ENCODE results near the gene ATP2C2. TPM values are rescaled to one million over a fixed set of nuclear protein-coding genes. Genes with fewer than 3 reads are reported as not detected.

ATP2C2 gene
- total RNA-seq, 3 donors from 2014 or later: not detected

DNA sequence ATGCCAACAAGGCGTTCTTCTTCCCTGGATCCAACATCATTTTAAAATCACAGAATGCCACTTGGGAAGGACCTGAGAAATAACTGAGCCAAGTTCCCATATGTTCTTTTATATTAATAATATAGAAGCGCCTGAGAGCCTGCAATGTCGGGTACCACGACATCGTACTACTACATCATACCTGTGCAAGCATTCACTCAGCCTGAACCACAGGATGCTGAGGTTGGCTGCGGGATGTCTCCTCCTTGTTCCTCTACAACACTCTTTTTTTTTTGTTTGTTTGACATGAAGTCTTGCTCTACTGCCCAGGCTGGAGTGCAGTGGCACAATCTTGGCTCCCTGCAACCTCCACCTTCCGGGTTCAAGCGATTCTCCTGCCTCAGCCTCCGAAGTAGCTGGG is 2.1 kb upstream of the ATP2C2 start:
- H3K27me3 Mint-ChIP-seq (ENCODE audit: low read depth): peaks cover 43% of the 10 kb centered on the region
- no peak for DNase-seq
- H3K9me3 Mint-ChIP-seq: no peaks in the 10 kb centered on the region
- no peak overlapping the region for H3K4me3 Mint-ChIP-seq
- H3K36me3 Mint-ChIP-seq (ENCODE audit: insufficient read depth): no peaks in the 10 kb centered on the region
- H3K4me1 Mint-ChIP-seq (ENCODE audit: low read depth): peaks cover 14% of the 10 kb centered on the region
- no peak for ATAC-seq

DNA sequence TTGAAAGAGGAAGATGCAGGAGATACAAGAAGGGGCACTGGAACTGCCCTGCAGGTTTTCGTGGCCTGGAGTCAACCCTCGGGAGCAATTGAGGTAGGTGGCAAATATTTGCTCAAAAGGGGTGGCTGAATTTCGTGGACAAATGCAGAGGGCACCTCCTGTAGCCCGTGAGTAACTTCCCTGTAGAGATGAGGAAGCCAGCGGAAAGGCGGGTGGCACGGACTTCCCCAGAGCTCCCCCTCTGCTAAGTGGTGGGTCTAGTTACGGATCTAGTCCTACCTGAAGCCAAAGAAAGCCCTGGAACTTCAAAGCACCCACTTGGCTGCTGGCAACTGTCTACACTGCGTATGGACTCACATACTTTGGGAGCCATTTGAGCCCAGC is 1.0 kb upstream of the ATP2C2 start:
- Mint-ChIP-seq H3K36me3 (ENCODE audit: insufficient read depth) (no peaks in the 10 kb centered on the region), H3K4me3 (no peak overlapping the region), H3K9me3 (no peaks in the 10 kb centered on the region), H3K27me3 (ENCODE audit: low read depth) (peaks cover 52% of the 10 kb centered on the region), H3K4me1 (ENCODE audit: low read depth) (peaks cover 14% of the 10 kb centered on the region)
- DNase-seq (no peak), ATAC-seq (no peak)

DNA sequence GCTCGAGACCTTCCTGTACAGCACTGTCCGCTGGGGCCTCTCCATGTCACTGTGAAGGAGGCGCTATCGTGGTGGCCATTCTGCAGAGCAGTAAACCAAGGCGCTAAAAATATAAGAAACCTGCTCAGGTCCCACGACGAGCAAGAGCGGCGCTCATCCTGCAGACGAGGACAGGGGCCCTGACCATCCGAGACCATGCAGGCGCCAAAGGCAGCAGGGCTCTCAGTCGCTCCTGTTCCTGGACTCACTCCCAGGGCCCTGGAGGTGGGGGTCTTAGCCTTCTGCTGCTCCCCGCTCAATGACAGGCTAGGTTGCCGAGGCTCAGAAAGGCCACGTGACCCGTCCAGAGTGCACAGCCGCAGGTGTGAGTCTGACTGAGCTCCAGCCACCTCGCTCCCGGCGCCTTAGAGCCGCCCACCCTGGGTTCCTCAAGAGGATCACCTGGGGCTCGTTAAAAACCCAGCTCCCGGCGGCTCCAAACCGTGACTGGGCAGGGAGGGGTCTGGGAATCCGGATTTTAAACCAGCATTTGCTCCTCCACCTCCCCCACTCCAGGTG is 509 bp upstream of the ATP2C2 start:
- Mint-ChIP-seq H3K36me3 (ENCODE audit: insufficient read depth) (no peaks in the 10 kb centered on the region), H3K27me3 (ENCODE audit: low read depth) (peaks cover 52% of the 10 kb centered on the region), H3K9me3 (no peaks in the 10 kb centered on the region), H3K4me3 (no peak overlapping the region), H3K4me1 (ENCODE audit: low read depth) (peaks cover 14% of the 10 kb centered on the region)
- ATAC-seq (no peak), DNase-seq (no peak)

DNA sequence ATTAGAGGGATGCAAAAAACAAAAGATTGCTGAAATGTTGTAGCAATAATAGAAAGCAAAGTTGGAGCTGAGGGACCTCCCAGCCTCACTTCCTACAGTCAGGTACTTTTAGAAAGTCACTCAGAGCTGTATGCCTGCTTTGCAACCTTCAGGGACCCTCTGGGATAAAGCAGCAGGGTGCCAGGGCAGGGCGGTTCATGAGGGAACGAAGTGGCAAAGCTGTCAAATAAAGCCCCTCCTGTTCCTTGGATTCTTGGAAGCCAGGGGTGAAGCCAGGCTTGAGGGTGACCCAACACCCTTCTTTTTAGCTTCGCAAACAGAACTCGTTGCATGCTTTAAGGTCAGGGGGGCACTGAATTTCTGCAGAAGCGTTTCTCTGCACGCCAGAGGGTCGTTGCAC is 767 bp downstream of the ATP2C2 start:
- H3K36me3 Mint-ChIP-seq (ENCODE audit: insufficient read depth): no peaks in the 10 kb centered on the region
- H3K27me3 Mint-ChIP-seq (ENCODE audit: low read depth): peaks cover 54% of the 10 kb centered on the region
- no peak overlapping the region for H3K4me3 Mint-ChIP-seq
- ATAC-seq (no peak), DNase-seq (no peak)
- peaks cover 14% of the 10 kb centered on the region for H3K4me1 Mint-ChIP-seq (ENCODE audit: low read depth)
- H3K9me3 Mint-ChIP-seq: no peaks in the 10 kb centered on the region

DNA sequence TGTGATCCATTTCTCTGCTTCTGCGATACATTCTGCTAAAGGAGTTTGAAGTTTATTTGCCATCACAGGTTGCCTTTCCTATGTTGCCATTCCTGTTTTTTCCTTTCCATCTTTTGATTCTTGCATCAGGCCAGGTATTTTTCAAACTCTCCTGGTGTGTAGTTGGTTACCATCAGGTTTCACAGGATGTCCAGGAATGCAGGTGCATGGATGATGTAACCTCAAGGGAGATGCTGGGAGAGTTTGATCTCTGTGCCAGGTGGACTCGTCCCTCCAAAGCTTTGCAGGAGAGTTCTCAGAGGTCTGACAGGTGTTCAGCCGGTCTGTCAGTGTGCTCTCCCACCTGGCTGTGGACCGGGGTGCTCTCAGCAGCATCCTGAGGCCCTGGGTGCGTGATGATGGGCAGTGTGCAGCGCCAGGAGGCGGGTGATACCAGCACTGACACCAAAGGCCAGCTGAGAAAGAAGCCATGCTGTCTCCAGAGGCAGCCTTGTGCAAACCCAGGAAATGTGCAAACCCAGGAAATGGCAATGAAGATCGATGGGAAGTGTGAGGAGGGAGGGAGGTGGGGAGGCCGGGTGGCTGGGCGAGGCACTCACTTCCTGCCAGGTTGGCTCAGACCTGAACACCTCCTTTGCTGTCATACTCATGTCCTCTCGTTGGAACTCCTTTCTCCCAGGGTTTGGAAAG is 1.7 kb downstream of the ATP2C2 start:
- no peak for DNase-seq
- H3K4me3 Mint-ChIP-seq: no peak overlapping the region
- H3K4me1 Mint-ChIP-seq (ENCODE audit: low read depth): peaks cover 14% of the 10 kb centered on the region
- ATAC-seq: no peak
- peaks cover 54% of the 10 kb centered on the region for H3K27me3 Mint-ChIP-seq (ENCODE audit: low read depth)
- H3K9me3 Mint-ChIP-seq: no peaks in the 10 kb centered on the region
- H3K36me3 Mint-ChIP-seq (ENCODE audit: insufficient read depth): no peaks in the 10 kb centered on the region

DNA sequence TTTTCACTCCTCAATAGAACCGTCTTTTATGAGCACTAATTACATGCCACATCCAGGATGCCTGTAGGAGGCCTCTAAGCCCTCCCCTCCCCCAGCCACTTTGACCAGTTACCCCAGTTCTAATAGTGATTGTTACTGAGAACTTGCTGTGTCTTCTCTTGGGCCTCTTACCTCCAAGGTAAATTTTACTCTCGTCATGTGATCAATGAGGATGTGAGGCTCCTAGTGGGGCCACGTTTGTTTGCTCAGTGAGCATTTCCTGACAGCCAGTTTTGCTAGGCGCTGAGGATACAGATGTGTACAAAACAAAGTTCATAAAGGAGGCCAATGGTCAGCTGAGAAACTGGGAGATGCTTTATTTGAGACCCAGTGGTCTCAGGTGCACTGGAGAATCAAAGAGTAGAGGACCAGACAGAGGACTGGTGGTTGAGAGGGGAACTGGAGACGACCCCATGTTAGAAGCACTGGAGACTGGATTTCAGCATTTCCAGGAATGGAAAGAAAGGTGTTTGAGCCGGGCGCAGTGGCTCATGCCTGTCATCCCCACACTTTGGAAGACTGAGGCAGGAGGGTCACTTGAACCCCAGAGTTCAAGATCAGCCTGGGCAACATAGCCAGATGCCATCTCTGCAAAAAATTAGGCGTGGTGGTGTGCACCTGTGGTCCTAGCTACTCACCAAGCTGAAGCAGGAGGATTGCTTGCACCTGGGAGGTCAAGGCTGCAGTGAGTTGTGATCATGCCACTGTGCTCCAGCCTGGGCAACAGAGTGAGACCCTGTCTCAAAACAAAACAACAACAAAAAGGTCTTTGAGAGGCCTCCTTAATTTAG is 2.6 kb downstream of the ATP2C2 start:
- Mint-ChIP-seq H3K36me3 (ENCODE audit: insufficient read depth) (no peaks in the 10 kb centered on the region), H3K4me1 (ENCODE audit: low read depth) (peaks cover 14% of the 10 kb centered on the region), H3K9me3 (no peaks in the 10 kb centered on the region), H3K4me3 (no peak overlapping the region), H3K27me3 (ENCODE audit: low read depth) (peaks cover 59% of the 10 kb centered on the region)
- ATAC-seq: no peak
- no peak for DNase-seq

DNA sequence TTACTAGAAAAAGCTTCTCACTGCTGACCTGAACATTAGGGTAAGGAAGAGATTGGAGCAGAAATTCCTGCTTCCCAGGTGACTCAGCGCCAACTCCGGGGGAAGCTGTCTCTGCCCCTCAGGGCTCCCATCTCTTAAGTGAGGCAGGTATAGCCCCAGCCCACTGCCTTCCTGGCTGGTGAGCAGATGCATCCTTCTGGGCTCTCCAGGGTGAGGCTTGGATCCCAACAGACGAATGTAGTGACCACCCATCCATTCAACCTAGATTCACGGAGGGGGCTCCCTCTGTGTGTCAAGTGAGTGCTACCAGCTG is 3.2 kb downstream of the ATP2C2 start:
- Mint-ChIP-seq H3K27me3 (ENCODE audit: low read depth) (peaks cover 61% of the 10 kb centered on the region), H3K4me3 (no peak overlapping the region), H3K9me3 (no peaks in the 10 kb centered on the region), H3K36me3 (ENCODE audit: insufficient read depth) (no peaks in the 10 kb centered on the region), H3K4me1 (ENCODE audit: low read depth) (peaks cover 14% of the 10 kb centered on the region)
- DNase-seq: no peak
- ATAC-seq: no peak

DNA sequence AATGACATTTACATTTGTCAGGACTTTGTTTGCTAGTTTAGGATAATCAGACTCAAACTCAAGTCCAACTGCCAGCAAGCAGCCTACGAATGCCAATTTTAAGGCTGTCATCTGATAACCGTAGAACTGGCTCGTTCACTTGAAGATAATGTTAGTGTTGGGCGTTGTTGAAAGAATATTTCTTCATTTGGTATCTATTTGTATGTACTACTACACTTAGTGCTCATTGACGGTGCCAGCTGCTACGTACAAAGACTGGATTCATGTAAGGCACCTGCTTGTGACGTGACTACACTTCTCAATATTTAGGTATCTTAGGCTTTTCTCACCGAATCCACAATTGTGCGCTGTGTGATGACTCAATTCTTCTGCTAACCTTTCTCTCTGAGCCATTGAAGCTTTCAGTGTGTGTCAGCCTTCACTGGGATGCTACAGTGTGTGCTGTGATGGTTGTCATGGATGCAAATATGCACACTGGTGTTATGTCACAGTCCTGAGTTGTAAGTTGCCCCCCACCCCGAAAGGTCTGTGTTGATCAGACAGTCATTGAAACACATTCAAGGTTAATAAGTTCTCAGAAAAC is 5.7 kb downstream of the ATP2C2 start:
- Mint-ChIP-seq H3K36me3 (ENCODE audit: insufficient read depth) (no peaks in the 10 kb centered on the region), H3K9me3 (no peaks in the 10 kb centered on the region), H3K4me1 (ENCODE audit: low read depth) (peaks cover 7% of the 10 kb centered on the region), H3K4me3 (no peak overlapping the region), H3K27me3 (ENCODE audit: low read depth) (peaks cover 42% of the 10 kb centered on the region)
- no peak for ATAC-seq
- DNase-seq: no peak

DNA sequence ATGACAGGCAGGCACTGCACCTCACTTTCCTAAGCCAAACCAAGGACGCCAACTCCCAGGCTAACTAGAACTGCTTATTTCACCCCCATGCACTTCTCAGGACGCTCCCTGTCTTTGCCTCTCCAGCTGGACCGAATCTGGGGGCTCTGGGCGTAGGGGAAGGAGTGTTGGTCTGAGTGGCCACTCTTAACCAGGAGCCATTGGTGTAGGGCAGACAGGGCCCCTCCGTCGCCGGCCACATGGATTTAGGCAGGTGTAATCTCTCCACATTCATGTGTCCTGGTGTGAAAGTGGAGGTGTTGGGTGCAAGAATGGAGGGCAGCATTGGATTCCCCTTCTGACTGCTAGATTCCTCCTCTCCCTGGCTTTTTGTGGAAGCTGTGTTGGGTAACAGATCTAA is 9.8 kb downstream of the ATP2C2 start:
- H3K4me3 Mint-ChIP-seq: no peak overlapping the region
- no peaks in the 10 kb centered on the region for H3K36me3 Mint-ChIP-seq (ENCODE audit: insufficient read depth)
- H3K27me3 Mint-ChIP-seq (ENCODE audit: low read depth): peaks cover 15% of the 10 kb centered on the region
- DNase-seq: no peak
- no peaks in the 10 kb centered on the region for H3K9me3 Mint-ChIP-seq
- H3K4me1 Mint-ChIP-seq (ENCODE audit: low read depth): peaks cover 9% of the 10 kb centered on the region
- no peak for ATAC-seq

DNA sequence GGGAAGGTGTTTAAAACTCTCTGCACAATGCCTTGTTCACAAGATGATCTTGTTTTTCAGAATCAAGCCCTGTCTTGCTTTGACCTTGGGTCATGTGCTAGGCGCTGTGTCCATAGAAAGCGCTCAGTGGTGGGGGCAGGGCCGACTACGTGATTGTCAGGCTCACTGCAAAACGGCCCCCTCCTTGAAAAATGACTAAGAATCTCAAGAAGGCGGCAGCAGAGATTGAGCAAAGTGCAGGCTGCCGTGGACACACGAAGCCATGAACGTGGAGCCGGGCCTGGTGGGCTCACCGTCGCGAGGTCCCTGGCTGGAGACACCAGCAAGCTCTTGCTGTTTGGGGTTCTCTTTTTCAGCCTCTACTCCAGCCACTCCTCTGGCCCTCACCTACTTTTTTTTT is 10.2 kb downstream of the ATP2C2 start:
- DNase-seq (no peak), ATAC-seq (no peak)
- H3K4me1 Mint-ChIP-seq (ENCODE audit: low read depth): peaks cover 9% of the 10 kb centered on the region
- no peaks in the 10 kb centered on the region for H3K36me3 Mint-ChIP-seq (ENCODE audit: insufficient read depth)
- H3K9me3 Mint-ChIP-seq: no peaks in the 10 kb centered on the region
- H3K27me3 Mint-ChIP-seq (ENCODE audit: low read depth): peaks cover 12% of the 10 kb centered on the region
- H3K4me3 Mint-ChIP-seq: no peak overlapping the region

DNA sequence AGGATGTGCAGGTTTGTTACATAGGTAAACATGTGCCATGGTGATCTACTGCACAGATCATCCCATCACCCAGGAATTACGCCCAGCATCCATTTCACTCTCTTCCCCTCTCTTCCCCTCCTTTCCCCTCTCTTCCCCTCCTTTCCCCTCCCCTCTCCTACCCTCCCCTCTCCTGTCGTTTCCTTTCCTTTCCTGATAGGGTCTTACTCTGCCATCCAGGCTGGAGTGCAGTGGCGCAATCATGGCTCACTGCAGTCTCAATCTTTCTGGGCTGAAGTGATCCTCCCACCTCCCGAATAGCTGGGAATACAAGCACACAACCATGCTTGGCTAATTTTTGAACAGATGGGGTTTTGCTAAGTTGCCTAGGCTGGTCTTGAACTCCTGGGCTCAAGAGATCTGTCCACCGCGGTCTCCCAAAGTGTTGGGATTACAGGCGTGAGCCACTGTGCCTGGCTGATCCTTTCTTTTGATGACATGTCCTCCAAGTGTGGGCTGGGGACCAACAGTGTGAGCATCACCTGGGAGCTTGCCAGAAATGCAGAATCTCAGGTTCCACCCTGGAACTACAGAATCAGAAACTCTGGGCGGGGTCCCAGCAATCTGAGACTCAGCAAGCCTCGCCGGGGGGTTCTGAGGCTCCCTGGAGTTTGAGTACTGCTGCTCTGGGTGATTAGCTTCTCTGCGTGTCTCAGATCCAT is 10.8 kb downstream of the ATP2C2 start:
- Mint-ChIP-seq H3K4me1 (ENCODE audit: low read depth) (peaks cover 9% of the 10 kb centered on the region), H3K27me3 (ENCODE audit: low read depth) (peaks cover 11% of the 10 kb centered on the region), H3K9me3 (no peaks in the 10 kb centered on the region), H3K4me3 (peak overlapping the region; percentile 16), H3K36me3 (ENCODE audit: insufficient read depth) (no peaks in the 10 kb centered on the region)
- ATAC-seq: no peak
- DNase-seq: no peak

DNA sequence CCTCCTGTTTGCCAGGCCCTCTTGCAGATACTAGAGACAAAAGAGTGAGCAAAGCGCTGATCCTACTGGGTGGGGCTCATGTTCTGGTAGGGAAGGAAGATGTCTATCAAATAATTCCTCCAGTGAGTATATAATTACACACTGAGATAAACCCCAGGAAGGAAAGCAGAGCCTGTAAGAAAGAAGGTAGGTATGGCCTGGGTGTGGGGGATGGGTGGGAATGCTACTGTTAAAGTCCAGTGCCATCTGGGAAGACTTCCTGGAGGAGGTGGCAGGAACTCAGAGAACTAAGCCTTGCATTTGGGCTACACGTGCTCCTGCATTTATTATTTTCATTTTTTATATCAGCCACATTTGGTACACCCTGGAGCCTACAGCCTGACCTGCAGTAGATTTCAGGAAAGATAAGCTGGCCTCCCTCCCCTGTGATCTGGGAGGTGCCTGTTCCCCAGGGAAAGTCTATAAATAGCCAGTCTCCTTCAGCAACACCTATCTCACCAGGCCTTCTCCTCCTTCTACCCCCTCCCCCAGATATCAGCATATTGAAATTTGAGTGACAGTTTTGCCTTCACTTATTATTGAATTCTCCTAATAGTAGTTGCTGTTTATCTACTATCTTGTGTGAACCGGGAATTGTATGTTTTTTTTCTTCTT is 11.5 kb downstream of the ATP2C2 start:
- Mint-ChIP-seq H3K4me1 (ENCODE audit: low read depth) (peaks cover 9% of the 10 kb centered on the region), H3K27me3 (ENCODE audit: low read depth) (peaks cover 10% of the 10 kb centered on the region), H3K4me3 (peak overlapping the region; percentile 16), H3K9me3 (peaks cover 4% of the 10 kb centered on the region), H3K36me3 (ENCODE audit: insufficient read depth) (no peaks in the 10 kb centered on the region)
- no peak for ATAC-seq
- no peak for DNase-seq

DNA sequence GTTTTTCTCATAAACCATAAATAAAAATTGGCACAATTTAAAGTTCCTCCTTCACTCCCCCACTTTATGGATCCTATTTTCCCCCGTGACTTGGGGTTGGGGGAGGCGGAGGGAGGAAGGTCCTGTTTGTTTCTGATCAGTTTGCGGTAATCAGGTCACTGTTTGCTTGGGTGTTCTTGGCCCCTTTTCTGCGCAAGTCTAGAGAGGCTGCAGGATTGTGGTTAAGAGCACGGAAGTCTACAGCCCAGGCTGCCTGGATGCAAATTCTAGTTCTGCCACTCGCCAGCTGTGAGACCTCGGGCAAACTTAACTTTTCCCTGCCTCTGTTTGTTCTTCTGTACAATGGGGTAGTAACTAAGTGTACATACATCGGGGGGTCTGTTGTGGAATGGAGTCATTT is 12.1 kb downstream of the ATP2C2 start:
- Mint-ChIP-seq H3K4me1 (ENCODE audit: low read depth) (peaks cover 9% of the 10 kb centered on the region), H3K4me3 (no peak overlapping the region), H3K9me3 (peaks cover 9% of the 10 kb centered on the region), H3K27me3 (ENCODE audit: low read depth) (peaks cover 12% of the 10 kb centered on the region), H3K36me3 (ENCODE audit: insufficient read depth) (no peaks in the 10 kb centered on the region)
- no peak for ATAC-seq
- no peak for DNase-seq

DNA sequence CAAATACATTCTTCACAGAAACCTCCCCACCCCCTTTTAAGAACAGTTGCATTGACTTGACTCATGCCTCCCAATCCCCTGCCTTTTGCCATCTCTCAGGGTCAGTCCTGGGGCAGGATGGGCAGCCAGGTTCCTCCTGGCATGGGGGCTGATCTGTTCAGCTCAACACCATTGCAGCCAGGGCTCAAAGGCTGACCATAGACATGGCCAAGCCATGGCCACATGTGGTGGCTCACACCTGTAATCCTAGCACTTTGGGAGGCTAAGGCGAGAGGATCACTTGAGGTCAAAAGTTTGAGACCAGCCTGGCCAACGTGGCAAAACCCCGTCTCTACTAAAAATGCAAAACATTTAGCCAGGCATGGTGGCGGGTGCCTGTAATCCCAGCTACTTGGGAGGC is 14.1 kb downstream of the ATP2C2 start:
- H3K36me3 Mint-ChIP-seq (ENCODE audit: insufficient read depth): no peaks in the 10 kb centered on the region
- H3K4me1 Mint-ChIP-seq (ENCODE audit: low read depth): peaks cover 9% of the 10 kb centered on the region
- peaks cover 5% of the 10 kb centered on the region for H3K27me3 Mint-ChIP-seq (ENCODE audit: low read depth)
- DNase-seq (no peak), ATAC-seq (no peak)
- H3K9me3 Mint-ChIP-seq: peaks cover 18% of the 10 kb centered on the region
- H3K4me3 Mint-ChIP-seq: no peak overlapping the region
